WTC11 (cell line): ENCODE data around the gene LDLRAD4. TPM values are rescaled to one million over a fixed set of nuclear protein-coding genes. Genes with fewer than 3 reads are reported as not detected.

Source experiments
- ATAC-seq: fragments of 200-7000 bp; cut with Tn5 transposase; 2 replicates; pipeline ENCODE4 v1.10.0; 2021; ENCODE audit warnings: mild to moderate bottlenecking, moderate library complexity
- CTCF ChIA-PET: fragments of 300-600 bp; sonication (Branson Sonifier 250); formaldehyde crosslinking; loops from one replicate; lab custom pipeline; 2021; ENCODE audit warnings: antibody characterized with exemption; lab: Charles Lee
- POLR2A ChIA-PET: fragments of 350-600 bp; sonication (Branson Sonifier 250); formaldehyde crosslinking; loops from one replicate; lab custom pipeline; 2021; ENCODE audit warnings: antibody characterized with exemption; lab: Charles Lee
- DNase-seq: peaks from one replicate; pipeline ENCODE4 v3.0.0; 2021; ENCODE audit warnings: low spot score
- H3K27ac Mint-ChIP-seq: 2 replicates; pipeline ENCODE4 v1.8.0; 2021; ENCODE audit warnings: mixed read lengths
- H3K27me3 Mint-ChIP-seq: 2 replicates; pipeline ENCODE4 v1.8.0; 2021; ENCODE audit warnings: low read depth, mild to moderate bottlenecking, moderate library complexity, mixed read lengths
- H3K36me3 Mint-ChIP-seq: 2 replicates; pipeline ENCODE4 v1.8.0; 2021; ENCODE audit warnings: mixed read lengths
- H3K4me1 Mint-ChIP-seq: 2 replicates; pipeline ENCODE4 v1.8.0; 2022; ENCODE audit warnings: mixed read lengths
- H3K4me3 Mint-ChIP-seq: 2 replicates; pipeline ENCODE4 v1.8.0; 2021; ENCODE audit warnings: mild to moderate bottlenecking, moderate library complexity, mixed read lengths
- H3K9me3 Mint-ChIP-seq: 2 replicates; pipeline ENCODE4 v1.8.0; 2021; ENCODE audit warnings: mixed read lengths
- AFF4 ChIP-seq: sonication (generic); formaldehyde crosslinking; IDR thresholded peaks from 2 replicates; pipeline ENCODE4 v1.8.1; 2023; ENCODE audit warnings: mild to moderate bottlenecking, missing genetic modification reagents, borderline replicate concordance
- ATF2 ChIP-seq: sonication (generic); formaldehyde crosslinking; IDR thresholded peaks from 2 replicates; pipeline ENCODE4 v1.8.1; 2022; ENCODE audit warnings: low read depth, missing genetic modification reagents, borderline replicate concordance
- ERG ChIP-seq: fragments of 250-450 bp; sonication (Bioruptor Pico); IDR thresholded peaks from 2 replicates; pipeline ENCODE4 v1.8.0; 2021; ENCODE audit warnings: mild to moderate bottlenecking
- ETV6 ChIP-seq: sonication (generic); formaldehyde crosslinking; IDR thresholded peaks from 2 replicates; pipeline ENCODE4 v1.8.1; 2022; ENCODE audit warnings: mild to moderate bottlenecking, missing genetic modification reagents
- FOXP4 ChIP-seq: sonication (generic); formaldehyde crosslinking; IDR thresholded peaks from 2 replicates; pipeline ENCODE4 v1.8.0; 2022; ENCODE audit warnings: mild to moderate bottlenecking, missing genetic modification reagents
- GRHL2 ChIP-seq: fragments of 250-450 bp; sonication (Bioruptor Pico); IDR thresholded peaks from 2 replicates; pipeline ENCODE4 v1.8.0; 2022; ENCODE audit warnings: mild to moderate bottlenecking, moderate library complexity; ENCODE audit not compliant: insufficient replicate concordance, severe bottlenecking
- IRF1 ChIP-seq: sonication (generic); formaldehyde crosslinking; IDR thresholded peaks from 2 replicates; pipeline ENCODE4 v1.8.0; 2023; ENCODE audit warnings: missing genetic modification reagents
- IRF2 ChIP-seq: sonication (generic); formaldehyde crosslinking; IDR thresholded peaks from 2 replicates; pipeline ENCODE4 v1.8.0; 2022; ENCODE audit warnings: low read depth, missing genetic modification reagents, borderline replicate concordance
- MYBL2 ChIP-seq: sonication (generic); formaldehyde crosslinking; IDR thresholded peaks from 2 replicates; pipeline ENCODE4 v1.8.1; 2023; ENCODE audit warnings: mild to moderate bottlenecking, moderate library complexity, missing genetic modification reagents
- NR1H2 ChIP-seq: sonication (generic); formaldehyde crosslinking; IDR thresholded peaks from 2 replicates; pipeline ENCODE4 v1.9.0; 2021; ENCODE audit warnings: mild to moderate bottlenecking, moderate library complexity, missing genetic modification reagents
- NR3C1 ChIP-seq: sonication (generic); formaldehyde crosslinking; conservative IDR thresholded peaks from 2 replicates; pipeline ENCODE4 v1.8.1; 2023; ENCODE audit warnings: low read depth, mild to moderate bottlenecking, missing genetic modification reagents
- TEAD1 ChIP-seq: sonication (generic); formaldehyde crosslinking; IDR thresholded peaks from 2 replicates; pipeline ENCODE4 v1.8.0; 2022; ENCODE audit warnings: mild to moderate bottlenecking, missing genetic modification reagents
- ZBTB21 ChIP-seq: sonication (generic); formaldehyde crosslinking; IDR thresholded peaks from 2 replicates; pipeline ENCODE4 v1.8.1; 2023; ENCODE audit warnings: mild to moderate bottlenecking, missing genetic modification reagents, borderline replicate concordance
- ZBTB43 ChIP-seq: sonication (generic); formaldehyde crosslinking; IDR thresholded peaks from 2 replicates; pipeline ENCODE4 v1.8.1; 2023; ENCODE audit warnings: mild to moderate bottlenecking, missing genetic modification reagents
- ZNF423 ChIP-seq: fragments of 250-450 bp; sonication (Bioruptor Pico); IDR thresholded peaks from 2 replicates; pipeline ENCODE4 v2.1.2; 2022; ENCODE audit warnings: mild to moderate bottlenecking, moderate library complexity
- total RNA-seq: library from RNA; stranded (reverse); gene quantifications from 3 replicates; pipeline ENCODE4 v1.2.3, GENCODE V29; 2021

LDLRAD4 gene
- total RNA-seq, 1 experiment from 2014 or later: 6.2 TPM

- peaks cover 66% of the 10 kb centered on the region for H3K4me1 Mint-ChIP-seq
These were observed 233.3 kb downstream of the LDLRAD4 start for GRCh38 chr18:13451661-13452387.

More at GRCh38 chr18:13451661-13452387, 233.3 kb downstream of the LDLRAD4 start:
- ChIA-PET CTCF (interaction anchor here (0.6 to 1.1 kb wide), 3 partner anchors 216 to 292 kb away, joined by 3 to 6 read pairs (median 3); no protein-coding TSS in a partner anchor), POLR2A (no interaction called here)
- Mint-ChIP-seq H3K4me3 (no peak overlapping the region; the same call in 1 of the 2 replicates), H3K36me3 (no peaks in the 10 kb centered on the region), H3K27me3 (no peaks in the 10 kb centered on the region; the same call in 1 of the 2 replicates), H3K9me3 (no peaks in the 10 kb centered on the region), H3K27ac (peak overlapping the region; percentile 52; the same call in 1 of the 2 replicates)
- peak; percentile 27 for ATAC-seq
- DNase-seq: no peak
- TF ChIP-seq TEAD1 (CRISPR knock-in tag): 0 out of 2 replicates have a peak, but pooled peaks have one; percentile 31
- TF ChIP-seq NR3C1 (CRISPR knock-in tag): no peak
- TF ChIP-seq ZBTB43 (CRISPR knock-in tag): no peak
- 0 out of 2 replicates have a peak, but pooled peaks have one; percentile 47 for TF ChIP-seq ETV6
- no peak for TF ChIP-seq AFF4
- TF ChIP-seq FOXP4: 0 out of 2 replicates have a peak, but pooled peaks have one; percentile 27
- no peak for TF ChIP-seq NR1H2 (CRISPR knock-in tag)
- TF ChIP-seq GRHL2 (CRISPR knock-in tag): no peak
- no peak for TF ChIP-seq IRF2
- no peak for TF ChIP-seq ZBTB21 (CRISPR knock-in tag)
- TF ChIP-seq ATF2 (CRISPR knock-in tag): no peak
- no peak for TF ChIP-seq MYBL2 (CRISPR knock-in tag)
- no peak for TF ChIP-seq ERG (CRISPR knock-in tag)
- no peak for TF ChIP-seq IRF1 (CRISPR knock-in tag)
- peak; percentile 89 for TF ChIP-seq ZNF423 (CRISPR knock-in tag)
